GM12878 (cell line): Measurements from ENCODE around the gene OFD1. TPM values are rescaled to one million over a fixed set of nuclear protein-coding genes. Genes with fewer than 3 reads are reported as not detected.

ENCODE experiments used
- ATAC-seq: fragments of 200-7000 bp; cut with Tn5 transposase; 3 replicates; pipeline ENCODE4 v1.9.1; 2020; ENCODE audit warnings: mild to moderate bottlenecking, moderate library complexity
- BruUV-seq: library from RNA; stranded (reverse); fragments of 400-500 nt; replicated peaks from 2 replicates; lab custom pipeline; 2021; lab: Mats Ljungman, UMichigan
- CTCF ChIA-PET: fragments of 300-600 bp; sonication (Branson Sonifier 250); formaldehyde crosslinking; extraction: SDS; loops from one replicate; lab custom pipeline; 2021; ENCODE audit warnings: inconsistent platforms; lab: Yijun Ruan, JAX
- POLR2A ChIA-PET: fragments of 350-600 bp; formaldehyde crosslinking; extraction: SDS; loops from one replicate; lab custom pipeline; 2021; ENCODE audit warnings: inconsistent platforms; lab: Charles Lee
- RAD21 ChIA-PET: fragments of 300-600 bp; sonication (Branson Sonifier 250); formaldehyde crosslinking; loops from one replicate; lab custom pipeline; 2023; ENCODE audit warnings: antibody characterized with exemption; ENCODE audit not compliant: unreplicated experiment; lab: Charles Lee
- SMC1A ChIA-PET: fragments of 300-600 bp; sonication (Branson Sonifier 250); formaldehyde crosslinking; loops from one replicate; lab custom pipeline; 2023; ENCODE audit not compliant: unreplicated experiment, uncharacterized antibody; lab: Charles Lee
- DNase-seq: peaks from one replicate; pipeline ENCODE4 v3.0.0-alpha.2; 2011; ENCODE audit warnings: low read depth, low spot score
- FAIRE-seq: peaks from 3 replicates; lab custom pipeline; 2011; peaks lifted over from hg19 to GRCh38; lab: Jason Lieb, UNC
- H2AFZ ChIP-seq: 2 replicates; pipeline ENCODE4 v1.6.0; 2011; ENCODE audit warnings: low read depth, low read length, control low read depth; ENCODE audit not compliant: control insufficient read depth
- H3K27ac ChIP-seq: 2 replicates; pipeline ENCODE4 v1.5.1; 2011; ENCODE audit warnings: control low read depth; ENCODE audit not compliant: control insufficient read depth, insufficient read depth
- H3K27me3 ChIP-seq, 2 experiments: replicated peaks in 1 of 2; 2 replicates each; pipeline versions ENCODE4 v1.6.0 to v1.6.1; 2011; ENCODE audit warnings: low read length in 1 of 2; ENCODE audit not compliant: control insufficient read depth in 2 of 2, insufficient read depth in 2 of 2
- H3K36me3 ChIP-seq, 2 experiments: 2 replicates each; pipeline ENCODE4 v1.5.1; 2011; ENCODE audit warnings: low read length in 1 of 2; ENCODE audit not compliant: control insufficient read depth in 2 of 2, insufficient read depth in 2 of 2
- H3K4me1 ChIP-seq: 2 replicates; pipeline ENCODE4 v1.6.1; 2011; ENCODE audit warnings: mild to moderate bottlenecking, low read length, moderate library complexity, mixed read lengths; ENCODE audit not compliant: control insufficient read depth, insufficient read depth
- H3K4me2 ChIP-seq: 2 replicates; pipeline ENCODE4 v1.6.0; 2011; ENCODE audit warnings: control low read depth; ENCODE audit not compliant: control insufficient read depth, insufficient read depth
- H3K4me3 ChIP-seq: fragments of 200-600 bp; sonication (generic); 2 replicates; pipeline ENCODE4 v1.5.1; 2016
- H3K79me2 ChIP-seq: 2 replicates; pipeline ENCODE4 v1.6.0; 2011; ENCODE audit warnings: low read length; ENCODE audit not compliant: control insufficient read depth, insufficient read depth
- H3K9ac ChIP-seq: 2 replicates; pipeline ENCODE4 v1.8.0; 2011; ENCODE audit warnings: low read length, control low read depth, mixed read lengths; ENCODE audit not compliant: control insufficient read depth, insufficient read depth
- H3K9me3 ChIP-seq: replicated peaks from 3 replicates; pipeline ENCODE4 v1.5.1; 2011; ENCODE audit warnings: mild to moderate bottlenecking, low read length; ENCODE audit not compliant: control insufficient read depth, insufficient read depth
- H4K20me1 ChIP-seq: 2 replicates; pipeline ENCODE4 v1.6.0; 2011; ENCODE audit not compliant: control insufficient read depth, insufficient read depth
- EED ChIP-seq: sonication (generic); IDR thresholded peaks from 2 replicates; pipeline ENCODE4 v1.6.1; 2016; ENCODE audit warnings: antibody characterized with exemption, low read depth
- EP300 ChIP-seq, 2 experiments: fragments of 150-350 bp in 1 of 2; IDR thresholded peaks; 2 replicates each; pipeline ENCODE4 v1.6.1; 2011 to 2012; ENCODE audit warnings: low read depth in 2 of 2, low read length in 2 of 2, borderline replicate concordance in 1 of 2, improper control_type of control experiment in 1 of 2, inconsistent platforms in 1 of 2; ENCODE audit not compliant: control insufficient read depth in 1 of 2
- SPI1 ChIP-seq: IDR thresholded peaks from 2 replicates; pipeline ENCODE4 v1.6.1; 2011; ENCODE audit warnings: low read depth, mild to moderate bottlenecking, low read length, moderate library complexity, borderline replicate concordance; ENCODE audit not compliant: insufficient read depth
- WGBS: methylation state at CpG from one replicate; pipeline ENCODE4 v1.1.6; 2016; ENCODE audit warnings: low lambda C conversion rate; ENCODE audit not compliant: insufficient replicate concordance, insufficient coverage; ENCODE audit errors: missing lambda C conversion rate; 5-methylcytosine and 5-hydroxymethylcytosine counted together
- in situ Hi-C: fragments of 300-500 bp; cut with MboI; formaldehyde crosslinking; loops from 9 replicates; pipeline ENCODE4 v1.14.3; 2018; ENCODE audit warnings: mixed read lengths
- intact Hi-C: fragments of 100-400 bp; cut with micrococcal nuclease; formaldehyde crosslinking; loops from one replicate; pipeline ENCODE4 v1.14.2; 2022; ENCODE audit not compliant: unreplicated experiment
- polyA plus RNA-seq, 11 experiments: library from polyadenylated mRNA; depleted of rRNA in 4 of 11; unstranded in 6 of 11; stranded (reverse) in 5 of 11; fragments of >200 nt; fragmentation: Nextera tagmentation in 4 of 11; fragmentation: Illumina TruSeq in 1 of 11; extraction: Ambion mirVana in 4 of 11; extraction: Trizol in 1 of 11; gene quantifications; 1 replicate in 1 of 11; 2 replicates in 10 of 11; pipeline versions ENCODE4 v1.2.1 to v1.2.3, GENCODE V29; 2011 to 2016; ENCODE audit warnings: inconsistent platforms in 2 of 11, missing spikeins in 2 of 11, low read depth in 1 of 11
- total RNA-seq, 4 experiments: library from RNA; depleted of rRNA in 3 of 4; stranded (reverse); fragments of >200 nt in 3 of 4; fragmentation: Illumina TruSeq in 1 of 4; extraction: Trizol in 1 of 4; gene quantifications; 2 replicates each; pipeline versions ENCODE4 v1.2.1 to v1.2.3, GENCODE V29; 2013 to 2021

OFD1 gene
- total and polyA plus RNA-seq, 10 of the 15 experiments (the other 5 are each of a cell fraction or from before 2014, with no cell fraction given), result 22.4 to 77.2 (median 34.1) TPM

- no peak for FAIRE-seq
- ChIA-PET POLR2A (interaction anchor here (0.7 to 7.2 kb wide), 3 partner anchors 10 to 66 kb away, joined by 3 to 31 read pairs (median 6); no protein-coding TSS in a partner anchor), RAD21 (interaction anchor here (1.5 to 3.3 kb wide), 4 partner anchors 13 to 66 kb away, joined by 4 to 57 read pairs (median 10); partner anchors contain the start of genes OFD1 and TRAPPC2)
Measured at GRCh38 chrX:13763489-13763888, 28.9 kb downstream of the OFD1 start.

DNA sequence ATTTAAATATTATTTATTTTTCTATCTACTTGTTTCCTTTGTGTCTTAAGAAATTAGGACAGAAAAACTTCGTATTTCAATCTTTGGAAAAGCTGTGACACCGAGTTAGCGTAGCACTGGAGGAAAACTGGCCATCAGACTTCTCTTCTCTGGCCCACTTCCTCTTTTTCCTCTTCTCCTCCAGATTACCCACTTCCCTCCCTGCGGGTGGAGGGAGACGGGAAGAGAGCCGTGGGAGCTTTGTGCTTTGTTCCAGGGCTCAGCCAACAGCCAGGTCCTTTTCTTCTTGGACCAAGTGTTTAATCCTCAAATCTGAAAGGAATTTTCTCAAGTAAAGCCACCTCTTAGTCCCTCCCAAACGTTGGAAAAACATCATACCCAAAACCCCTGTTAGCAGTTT lies 29.7 kb downstream of the OFD1 start:
- ChIA-PET POLR2A (interaction anchor here (0.7 kb wide), 1 partner anchor 10 kb away, joined by 3 read pairs; no protein-coding TSS in a partner anchor), RAD21 (no interaction called here)
- H3K27me3 ChIP-seq, result no peaks in the 10 kb centered on the region
- intact Hi-C loops, result no loop called here
- 59% methylated on average over 7 of the region's 7 CpGs for WGBS
- TF ChIP-seq SPI1, result peak; percentile 82
- TF ChIP-seq EED, result 0 out of 2 replicates have a peak, but pooled peaks have one; percentile 20
- no peak for TF ChIP-seq EP300 (IDR thresholded peaks at IDR 0.05; ENCODE audit: borderline replicate concordance in 1 of 2, control insufficient read depth in 1 of 2, low read depth in 2 of 2, low read length in 2 of 2)
- TF ChIP-seq, all 136 proteins: peak for 2
- CTCF ChIA-PET, result interaction anchor here (9.0 kb wide), 1 partner anchor 14 kb away, joined by 95 read pairs; no protein-coding TSS in a partner anchor
- H3K9me3 ChIP-seq, result no peaks in the 10 kb centered on the region
- no peak overlapping the region for H3K9ac ChIP-seq
- FAIRE-seq (no peak), ATAC-seq (no peak), DNase-seq (no peak)
- SMC1A ChIA-PET, result interaction anchor here (0.6 to 1.8 kb wide), 6 partner anchors 10 to 106 kb away, joined by 3 to 5 read pairs (median 4); no protein-coding TSS in a partner anchor
- no peak overlapping the region for H3K4me2 ChIP-seq
- BruUV-seq, result no TSS peak
- H3K4me3 ChIP-seq, result no peak overlapping the region
- H3K36me3 ChIP-seq, result peaks cover 0 to 12% of the 10 kb centered on the region in 2 experiments; a peak in 3 of 4 replicates
- H3K79me2 ChIP-seq, result no peaks in the 10 kb centered on the region
- H4K20me1 ChIP-seq, result no peaks in the 10 kb centered on the region
- H2AFZ ChIP-seq, result no peak overlapping the region
- in situ Hi-C loops, result no loop called here
- peaks cover 19% of the 10 kb centered on the region for H3K4me1 ChIP-seq
- H3K27ac ChIP-seq, result no peak overlapping the region

More at GRCh38 chrX:13763489-13763888, 28.9 kb downstream of the OFD1 start:
- ChIA-PET CTCF (interaction anchor here (1.6 to 9.0 kb wide), 2 partner anchors 14 to 17 kb away, joined by 5 to 95 read pairs; no protein-coding TSS in a partner anchor), SMC1A (interaction anchor here (1.3 to 3.4 kb wide), 12 partner anchors 11 to 94 kb away, joined by 3 to 43 read pairs (median 6); partner anchors contain the start of genes OFD1 and TRAPPC2)
- in situ Hi-C loops, result no loop called here
- Histone ChIP-seq H3K4me1 (peaks cover 25% of the 10 kb centered on the region), H3K36me3 (peaks cover 0 to 12% of the 10 kb centered on the region in 2 experiments; a peak in 3 of 4 replicates), H2AFZ (no peak overlapping the region), H4K20me1 (no peaks in the 10 kb centered on the region), H3K27ac (no peak overlapping the region), H3K9ac (no peak overlapping the region), H3K4me2 (no peak overlapping the region), H3K27me3 (no peaks in the 10 kb centered on the region), H3K4me3 (no peak overlapping the region), H3K79me2 (no peaks in the 10 kb centered on the region), H3K9me3 (no peaks in the 10 kb centered on the region)
- DNase-seq (no peak), ATAC-seq (no peak)
- WGBS, result 82% methylated on average over 8 of the region's 8 CpGs
- no TSS peak for BruUV-seq
- intact Hi-C loops, result no loop called here
- TF ChIP-seq EP300 (IDR thresholded peaks at IDR 0.05; ENCODE audit: borderline replicate concordance in 1 of 2, control insufficient read depth in 1 of 2, low read depth in 2 of 2, low read length in 2 of 2), result no peak
